SK-N-SH treated with all-trans-retinoic acid at 6 μM for 48 hours (cell line): ENCODE data around the gene COG2.

Experiments
- ATAC-seq: fragments of 200-7000 bp; cut with Tn5 transposase; 3 replicates; pipeline ENCODE4 v1.9.1; 2020; ENCODE audit warnings: mild to moderate bottlenecking, moderate library complexity
- ARNTL ChIP-seq: fragments of 450-650 bp; formaldehyde crosslinking; IDR thresholded peaks from 2 replicates; pipeline ENCODE4 v1.5.0; 2020; ENCODE audit warnings: low read depth, mild to moderate bottlenecking, moderate library complexity, borderline replicate concordance
- BACH2 ChIP-seq: fragments of 250-450 bp; sonication (Bioruptor Pico); IDR thresholded peaks from 2 replicates; pipeline ENCODE4 v1.9.0; 2021; ENCODE audit warnings: mild to moderate bottlenecking, borderline replicate concordance
- CSDC2 ChIP-seq: fragments of 250-450 bp; sonication (Bioruptor Pico); IDR thresholded peaks from 2 replicates; pipeline ENCODE4 v1.5.0; 2020; ENCODE audit warnings: mild to moderate bottlenecking, moderate library complexity
- ESRRG ChIP-seq: fragments of 250-450 bp; sonication (Bioruptor Pico); IDR thresholded peaks from 2 replicates; pipeline ENCODE4 v1.6.1; 2021; ENCODE audit warnings: mild to moderate bottlenecking
- GLIS3 ChIP-seq: fragments of 250-450 bp; sonication (Bioruptor Pico); IDR thresholded peaks from 2 replicates; pipeline ENCODE4 v1.5.0; 2020; ENCODE audit warnings: mild to moderate bottlenecking, moderate library complexity
- OSR1 ChIP-seq: fragments of 250-450 bp; sonication (Bioruptor Pico); IDR thresholded peaks from 2 replicates; pipeline ENCODE4 v1.8.0; 2022; ENCODE audit warnings: moderate library complexity, mild to moderate bottlenecking, inconsistent platforms
- PPARA ChIP-seq: fragments of 250-450 bp; sonication (Bioruptor Pico); IDR thresholded peaks from 2 replicates; pipeline ENCODE4 v1.5.0; 2020; ENCODE audit warnings: mild to moderate bottlenecking, borderline replicate concordance
- RARB ChIP-seq: fragments of 250-450 bp; sonication (Bioruptor Pico); IDR thresholded peaks from 2 replicates; pipeline ENCODE4 v1.8.0; 2021; ENCODE audit warnings: mild to moderate bottlenecking, moderate library complexity
- SNAI2 ChIP-seq: fragments of 250-450 bp; sonication (Bioruptor Pico); IDR thresholded peaks from 2 replicates; pipeline ENCODE4 v1.5.0; 2020; ENCODE audit warnings: mild to moderate bottlenecking, moderate library complexity
- TCF4 ChIP-seq: fragments of 250-450 bp; sonication (Bioruptor Pico); IDR thresholded peaks from 2 replicates; pipeline ENCODE4 v1.8.0; 2021; ENCODE audit warnings: mild to moderate bottlenecking, moderate library complexity, borderline replicate concordance
- TOX ChIP-seq: fragments of 250-450 bp; sonication (Bioruptor Pico); IDR thresholded peaks from 2 replicates; pipeline ENCODE4 v1.8.0; 2021; ENCODE audit warnings: mild to moderate bottlenecking, moderate library complexity, borderline replicate concordance
- ZC3H10 ChIP-seq: fragments of 250-450 bp; sonication (Bioruptor Pico); IDR thresholded peaks from 2 replicates; pipeline ENCODE4 v1.5.1; 2021; ENCODE audit warnings: mild to moderate bottlenecking, moderate library complexity
- ZFP3 ChIP-seq: fragments of 250-450 bp; sonication (Bioruptor Pico); IDR thresholded peaks from 2 replicates; pipeline ENCODE4 v1.5.0; 2020; ENCODE audit warnings: mild to moderate bottlenecking, moderate library complexity
- ZFP30 ChIP-seq: fragments of 450-650 bp; formaldehyde crosslinking; IDR thresholded peaks from 2 replicates; pipeline ENCODE4 v1.5.0; 2022; ENCODE audit warnings: mild to moderate bottlenecking, moderate library complexity
- ZNF565 ChIP-seq: fragments of 450-650 bp; formaldehyde crosslinking; conservative IDR thresholded peaks from 2 replicates; pipeline ENCODE4 v1.5.0; 2020; ENCODE audit warnings: low read depth, mild to moderate bottlenecking, moderate library complexity
- ZNF70 ChIP-seq: fragments of 450-650 bp; formaldehyde crosslinking; IDR thresholded peaks from 2 replicates; pipeline ENCODE4 v1.5.0; 2020; ENCODE audit warnings: mild to moderate bottlenecking, moderate library complexity
- ZNF8 ChIP-seq: fragments of 450-650 bp; formaldehyde crosslinking; IDR thresholded peaks from 2 replicates; pipeline ENCODE4 v1.5.0; 2020; ENCODE audit warnings: mild to moderate bottlenecking, moderate library complexity
- TF ChIP-seq, protein P1 (sequence below): fragments of 250-450 bp; sonication (Bioruptor Pico); IDR thresholded peaks from 2 replicates; pipeline ENCODE4 v1.8.0; 2021; ENCODE audit warnings: low read depth, mild to moderate bottlenecking, moderate library complexity, borderline replicate concordance
- TF ChIP-seq, protein P2 (sequence below): fragments of 250-450 bp; sonication (Bioruptor Pico); IDR thresholded peaks from 2 replicates; pipeline ENCODE4 v1.8.0; 2020; ENCODE audit warnings: mild to moderate bottlenecking, moderate library complexity, borderline replicate concordance
- TF ChIP-seq, protein P3 (sequence below): fragments of 250-450 bp; sonication (Bioruptor Pico); IDR thresholded peaks from 2 replicates; pipeline ENCODE4 v1.5.0; 2020; ENCODE audit warnings: mild to moderate bottlenecking, moderate library complexity
- TF ChIP-seq, protein P4 (sequence below): fragments of 250-450 bp; sonication (Bioruptor Pico); IDR thresholded peaks from 2 replicates; pipeline ENCODE4 v1.5.1; 2021; ENCODE audit warnings: mild to moderate bottlenecking, moderate library complexity

The COG2 gene

DNA sequence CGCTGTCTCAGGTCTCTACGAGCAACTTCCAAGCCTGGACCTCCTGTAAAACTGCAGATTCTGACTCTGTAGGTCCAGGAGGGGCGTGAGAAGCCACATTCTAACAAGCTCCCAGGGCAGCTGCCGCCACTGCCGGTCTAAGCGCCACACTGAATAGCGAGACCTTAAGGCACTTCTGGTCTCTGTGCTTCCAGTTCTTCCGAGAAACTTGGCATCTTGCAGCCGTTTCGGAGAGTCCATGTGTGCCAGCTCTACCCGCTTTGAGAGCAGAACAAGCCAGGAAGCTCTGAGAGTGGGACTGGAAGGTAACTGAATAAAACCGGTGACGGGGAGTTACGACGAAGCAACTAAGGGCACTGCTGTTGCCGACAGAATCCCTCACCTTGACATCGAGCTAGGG is 59.2 kb downstream of the COG2 start (continued):
- TF ChIP-seq ZNF565: no peak

DNA sequence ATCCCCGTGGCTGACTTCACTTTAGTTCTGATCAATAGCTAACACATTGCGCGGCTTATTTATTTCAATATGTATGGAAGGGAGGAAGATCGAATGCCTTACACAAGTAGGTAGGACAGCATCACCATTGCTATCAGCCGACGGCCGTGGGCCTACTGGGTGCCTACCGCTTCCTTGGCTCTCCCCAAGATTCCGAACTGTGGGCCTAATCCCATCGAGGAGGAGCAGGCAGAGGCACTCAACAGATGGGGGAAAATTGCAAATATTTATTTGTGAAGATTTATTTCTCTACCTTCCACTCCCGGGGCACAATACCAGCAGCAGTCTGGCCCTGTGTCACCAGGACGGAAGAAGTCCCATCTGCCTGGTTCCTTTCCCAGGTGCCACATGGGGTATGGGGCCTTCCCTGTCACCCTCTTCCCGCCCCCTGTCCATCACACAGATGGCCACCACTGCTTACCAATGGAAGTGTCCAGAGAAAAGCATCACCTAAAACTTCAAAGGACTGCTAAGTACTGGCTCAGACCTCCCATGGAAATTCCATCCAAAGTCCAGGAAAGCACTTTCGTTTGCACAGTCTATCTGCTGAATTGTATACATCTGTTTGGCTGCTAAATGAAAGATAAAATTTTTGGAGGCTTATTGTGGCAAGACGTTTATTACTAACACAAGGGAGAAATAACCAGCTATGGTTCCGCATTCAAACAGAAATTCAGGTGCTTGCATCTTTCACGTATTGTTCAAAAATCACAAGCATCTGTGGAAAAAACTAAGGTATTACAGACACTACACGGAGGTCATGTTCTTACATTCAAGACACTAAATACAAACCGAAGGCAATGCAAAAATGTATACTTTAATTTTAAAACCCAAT is 59.9 kb downstream of the COG2 start:
- TF ChIP-seq ZFP30: no peak
- TF ChIP-seq ZFP3 (CRISPR knock-in tag): no peak
- TF ChIP-seq SNAI2 (CRISPR knock-in tag): no peak
- no peak for TF ChIP-seq ZNF70
- TF ChIP-seq RARB (CRISPR knock-in tag): no peak
- no peak for TF ChIP-seq ARNTL (CRISPR knock-in tag)
- no peak for TF ChIP-seq TOX (CRISPR knock-in tag)
- TF ChIP-seq ESRRG (CRISPR knock-in tag): no peak
- TF ChIP-seq PPARA (CRISPR knock-in tag): no peak
- TF ChIP-seq, protein P1, sequence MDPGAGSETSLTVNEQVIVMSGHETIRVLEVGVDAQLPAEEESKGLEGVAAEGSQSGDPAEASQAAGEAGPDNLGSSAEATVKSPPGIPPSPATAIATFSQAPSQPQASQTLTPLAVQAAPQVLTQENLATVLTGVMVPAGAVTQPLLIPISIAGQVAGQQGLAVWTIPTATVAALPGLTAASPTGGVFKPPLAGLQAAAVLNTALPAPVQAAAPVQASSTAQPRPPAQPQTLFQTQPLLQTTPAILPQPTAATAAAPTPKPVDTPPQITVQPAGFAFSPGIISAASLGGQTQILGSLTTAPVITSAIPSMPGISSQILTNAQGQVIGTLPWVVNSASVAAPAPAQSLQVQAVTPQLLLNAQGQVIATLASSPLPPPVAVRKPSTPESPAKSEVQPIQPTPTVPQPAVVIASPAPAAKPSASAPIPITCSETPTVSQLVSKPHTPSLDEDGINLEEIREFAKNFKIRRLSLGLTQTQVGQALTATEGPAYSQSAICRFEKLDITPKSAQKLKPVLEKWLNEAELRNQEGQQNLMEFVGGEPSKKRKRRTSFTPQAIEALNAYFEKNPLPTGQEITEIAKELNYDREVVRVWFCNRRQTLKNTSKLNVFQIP (CRISPR knock-in tag): no peak
- ATAC-seq: no peak

DNA sequence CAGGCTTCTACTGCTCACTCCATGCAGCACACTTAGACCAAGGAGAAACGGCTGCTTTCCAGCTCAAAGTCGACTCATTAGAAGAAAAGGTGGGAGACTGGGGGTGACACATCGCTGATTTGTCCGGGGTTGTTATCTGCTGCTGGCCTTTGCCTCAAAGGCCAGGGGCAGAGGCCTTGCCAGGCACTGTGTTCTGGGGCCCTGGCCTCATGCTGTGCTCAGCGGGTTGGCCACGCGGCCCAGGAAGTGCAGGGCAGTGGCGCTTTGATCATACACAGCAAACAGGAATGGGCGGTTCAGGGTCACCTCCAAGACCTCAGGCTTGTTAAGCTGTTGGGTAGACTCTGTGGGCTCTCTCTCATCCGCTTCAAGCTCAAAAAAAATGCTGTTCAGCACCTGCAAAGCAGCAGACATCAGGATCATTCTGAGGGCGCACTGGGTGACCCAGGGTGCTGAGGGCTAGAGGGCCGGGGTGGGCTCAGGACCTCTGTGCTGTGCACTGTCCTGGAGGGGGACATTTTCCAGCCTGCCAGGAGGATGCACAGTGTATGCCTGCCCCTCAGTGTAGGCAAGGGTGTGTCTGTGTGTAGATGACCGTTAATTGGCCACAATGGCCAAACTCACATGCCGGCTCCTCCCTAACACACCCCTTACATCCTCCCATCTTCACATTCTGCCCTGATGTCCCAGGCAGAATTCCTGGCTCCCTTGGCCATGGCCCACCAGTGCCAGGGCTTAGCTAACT is 60.8 kb downstream of the COG2 start:
- no peak for ATAC-seq
- TF ChIP-seq ZFP30: no peak
- TF ChIP-seq, protein P2, sequence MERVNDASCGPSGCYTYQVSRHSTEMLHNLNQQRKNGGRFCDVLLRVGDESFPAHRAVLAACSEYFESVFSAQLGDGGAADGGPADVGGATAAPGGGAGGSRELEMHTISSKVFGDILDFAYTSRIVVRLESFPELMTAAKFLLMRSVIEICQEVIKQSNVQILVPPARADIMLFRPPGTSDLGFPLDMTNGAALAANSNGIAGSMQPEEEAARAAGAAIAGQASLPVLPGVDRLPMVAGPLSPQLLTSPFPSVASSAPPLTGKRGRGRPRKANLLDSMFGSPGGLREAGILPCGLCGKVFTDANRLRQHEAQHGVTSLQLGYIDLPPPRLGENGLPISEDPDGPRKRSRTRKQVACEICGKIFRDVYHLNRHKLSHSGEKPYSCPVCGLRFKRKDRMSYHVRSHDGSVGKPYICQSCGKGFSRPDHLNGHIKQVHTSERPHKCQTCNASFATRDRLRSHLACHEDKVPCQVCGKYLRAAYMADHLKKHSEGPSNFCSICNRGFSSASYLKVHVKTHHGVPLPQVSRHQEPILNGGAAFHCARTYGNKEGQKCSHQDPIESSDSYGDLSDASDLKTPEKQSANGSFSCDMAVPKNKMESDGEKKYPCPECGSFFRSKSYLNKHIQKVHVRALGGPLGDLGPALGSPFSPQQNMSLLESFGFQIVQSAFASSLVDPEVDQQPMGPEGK (CRISPR knock-in tag): no peak
- TF ChIP-seq, protein P3, sequence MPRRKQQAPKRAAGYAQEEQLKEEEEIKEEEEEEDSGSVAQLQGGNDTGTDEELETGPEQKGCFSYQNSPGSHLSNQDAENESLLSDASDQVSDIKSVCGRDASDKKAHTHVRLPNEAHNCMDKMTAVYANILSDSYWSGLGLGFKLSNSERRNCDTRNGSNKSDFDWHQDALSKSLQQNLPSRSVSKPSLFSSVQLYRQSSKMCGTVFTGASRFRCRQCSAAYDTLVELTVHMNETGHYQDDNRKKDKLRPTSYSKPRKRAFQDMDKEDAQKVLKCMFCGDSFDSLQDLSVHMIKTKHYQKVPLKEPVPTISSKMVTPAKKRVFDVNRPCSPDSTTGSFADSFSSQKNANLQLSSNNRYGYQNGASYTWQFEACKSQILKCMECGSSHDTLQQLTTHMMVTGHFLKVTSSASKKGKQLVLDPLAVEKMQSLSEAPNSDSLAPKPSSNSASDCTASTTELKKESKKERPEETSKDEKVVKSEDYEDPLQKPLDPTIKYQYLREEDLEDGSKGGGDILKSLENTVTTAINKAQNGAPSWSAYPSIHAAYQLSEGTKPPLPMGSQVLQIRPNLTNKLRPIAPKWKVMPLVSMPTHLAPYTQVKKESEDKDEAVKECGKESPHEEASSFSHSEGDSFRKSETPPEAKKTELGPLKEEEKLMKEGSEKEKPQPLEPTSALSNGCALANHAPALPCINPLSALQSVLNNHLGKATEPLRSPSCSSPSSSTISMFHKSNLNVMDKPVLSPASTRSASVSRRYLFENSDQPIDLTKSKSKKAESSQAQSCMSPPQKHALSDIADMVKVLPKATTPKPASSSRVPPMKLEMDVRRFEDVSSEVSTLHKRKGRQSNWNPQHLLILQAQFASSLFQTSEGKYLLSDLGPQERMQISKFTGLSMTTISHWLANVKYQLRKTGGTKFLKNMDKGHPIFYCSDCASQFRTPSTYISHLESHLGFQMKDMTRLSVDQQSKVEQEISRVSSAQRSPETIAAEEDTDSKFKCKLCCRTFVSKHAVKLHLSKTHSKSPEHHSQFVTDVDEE: no peak

DNA sequence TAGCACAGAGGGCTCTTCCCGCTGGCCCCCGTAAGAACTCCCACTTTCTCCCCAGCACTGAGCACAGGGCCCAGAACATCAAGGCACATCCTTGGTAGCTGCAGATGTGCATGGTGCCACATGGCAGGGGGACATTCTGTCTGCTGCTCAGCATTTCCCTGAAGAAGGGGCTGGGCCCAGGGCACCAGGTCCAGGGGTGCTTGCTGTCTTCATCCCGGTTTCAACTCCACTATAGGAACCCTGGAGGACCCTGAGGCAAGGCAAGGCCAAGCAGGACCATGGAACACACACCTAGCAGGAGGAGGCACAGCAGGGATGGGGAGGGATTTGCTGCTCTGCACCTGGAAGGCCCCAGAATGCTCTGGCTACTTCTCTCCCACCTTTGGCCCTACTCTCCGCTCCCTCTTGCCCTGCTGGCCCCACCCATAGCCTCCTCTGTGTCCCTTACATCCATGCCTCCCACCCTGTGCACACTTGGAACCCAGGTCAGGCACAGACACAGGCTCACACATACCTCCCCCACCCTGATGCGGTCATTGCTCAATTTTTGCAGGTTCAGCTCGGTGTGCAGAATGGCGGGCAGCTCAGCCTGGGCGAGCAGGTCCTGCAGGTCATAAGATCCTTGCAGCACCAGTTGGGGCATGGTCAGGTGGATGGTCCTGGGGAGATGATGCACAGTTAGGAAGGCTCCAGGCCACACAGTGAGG is 61.6 kb downstream of the COG2 start:
- TF ChIP-seq ZFP3 (CRISPR knock-in tag): no peak
- no peak for TF ChIP-seq BACH2 (CRISPR knock-in tag)
- no peak for ATAC-seq

DNA sequence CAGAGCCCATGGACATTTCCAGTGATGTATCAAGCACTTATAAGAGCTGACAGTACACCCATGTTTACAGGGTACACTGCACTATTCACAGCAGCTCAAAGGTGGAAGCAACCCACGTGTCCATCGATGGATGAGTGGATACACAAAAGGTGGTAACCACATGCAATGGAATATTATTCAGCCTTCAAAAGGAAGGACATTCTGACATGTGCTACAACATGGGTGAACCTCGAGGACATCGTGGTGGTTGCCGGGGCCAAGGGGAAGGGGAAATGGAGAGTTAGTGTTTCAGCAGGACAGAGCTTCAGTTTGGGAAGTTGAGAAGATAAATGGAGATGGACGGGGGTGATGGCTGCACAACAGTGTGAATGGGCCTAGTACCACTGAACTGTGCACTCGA is 62.5 kb downstream of the COG2 start:
- ATAC-seq: no peak
- TF ChIP-seq CSDC2 (no peak), SNAI2 (CRISPR knock-in tag) (no peak), ZC3H10 (CRISPR knock-in tag) (no peak), ARNTL (CRISPR knock-in tag) (no peak), TCF4 (CRISPR knock-in tag) (no peak), GLIS3 (CRISPR knock-in tag) (no peak), ZNF8 (no peak), OSR1 (CRISPR knock-in tag) (no peak), ZFP30 (no peak)
- TF ChIP-seq, protein P1 (CRISPR knock-in tag): no peak
- TF ChIP-seq, protein P4, sequence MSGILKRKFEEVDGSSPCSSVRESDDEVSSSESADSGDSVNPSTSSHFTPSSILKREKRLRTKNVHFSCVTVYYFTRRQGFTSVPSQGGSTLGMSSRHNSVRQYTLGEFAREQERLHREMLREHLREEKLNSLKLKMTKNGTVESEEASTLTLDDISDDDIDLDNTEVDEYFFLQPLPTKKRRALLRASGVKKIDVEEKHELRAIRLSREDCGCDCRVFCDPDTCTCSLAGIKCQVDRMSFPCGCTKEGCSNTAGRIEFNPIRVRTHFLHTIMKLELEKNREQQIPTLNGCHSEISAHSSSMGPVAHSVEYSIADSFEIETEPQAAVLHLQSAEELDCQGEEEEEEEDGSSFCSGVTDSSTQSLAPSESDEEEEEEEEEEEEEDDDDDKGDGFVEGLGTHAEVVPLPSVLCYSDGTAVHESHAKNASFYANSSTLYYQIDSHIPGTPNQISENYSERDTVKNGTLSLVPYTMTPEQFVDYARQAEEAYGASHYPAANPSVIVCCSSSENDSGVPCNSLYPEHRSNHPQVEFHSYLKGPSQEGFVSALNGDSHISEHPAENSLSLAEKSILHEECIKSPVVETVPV: no peak
